Breast epithelium (tissue), 3 donors: ENCODE measurements around the gene EEF1AKMT3.

Experiments
- CTCF ChIP-seq, 3 donors: fragments of 450-650 bp; IDR thresholded peaks; one replicate each; pipeline ENCODE4 v1.5.1; 2016 to 2017; ENCODE audit warnings: antibody characterized with exemption in 3 of 3, mild to moderate bottlenecking in 3 of 3, moderate library complexity in 3 of 3
- POLR2A ChIP-seq: fragments of 450-650 bp; IDR thresholded peaks from one replicate; pipeline ENCODE4 v1.6.1; 2016; ENCODE audit warnings: antibody characterized with exemption, mild to moderate bottlenecking, moderate library complexity
- POLR2AphosphoS5 ChIP-seq, 3 donors: sonication (generic); formaldehyde crosslinking; IDR thresholded peaks; one replicate each; pipeline ENCODE4 v1.6.1; 2017; ENCODE audit warnings: antibody characterized with exemption in 3 of 3

GRCh38 chr12:57726151-57726883 lies 46.1 kb upstream of the EEF1AKMT3 start:
- TF ChIP-seq CTCF (IDR thresholded peaks at IDR 0.05) (peak; percentile 62 to 82 (median 71)), POLR2AphosphoS5 (IDR thresholded peaks at IDR 0.05) (no peak), POLR2A (no peak)
